Right lung (tissue), 5 donors: Measurements from ENCODE around the gene HARBI1. TPM values are rescaled to one million over a fixed set of nuclear protein-coding genes. Genes with fewer than 3 reads are reported as not detected.

Experiments
- DNase-seq, 2 donors: peaks; one replicate each; pipeline ENCODE4 v3.0.0-alpha.2; 2013
- polyA plus RNA-seq, 5 donors: library from polyadenylated mRNA; unstranded; fragments of 120-200 nt; gene quantifications; one replicate each; pipeline versions ENCODE4 v1.2.1 to v1.2.3, GENCODE V29; 2013; ENCODE audit warnings: inconsistent platforms in 1 of 5, low replicate concordance in 1 of 5; ENCODE audit not compliant: insufficient read length in 5 of 5, insufficient read depth in 1 of 5

Gene HARBI1
- polyA plus RNA-seq, 5 donors: 2.5 to 3.7 (median 3.1) TPM

- DNase-seq: no peak
Measured at GRCh38 chr11:46635557-46636139, 18.6 kb upstream of the HARBI1 start.

- DNase-seq: no peak
Measured at GRCh38 chr11:46633291-46634217, 16.5 kb upstream of the HARBI1 start.

GRCh38 chr11:46632502-46632901 is 15.5 kb upstream of the HARBI1 start:
- no peak for DNase-seq

GRCh38 chr11:46631676-46632075 is 14.6 kb upstream of the HARBI1 start:
- no peak for DNase-seq

- no peak for DNase-seq
Measured at GRCh38 chr11:46630237-46630636, 13.2 kb upstream of the HARBI1 start.

- DNase-seq: no peak
Measured at GRCh38 chr11:46628961-46629360, 11.9 kb upstream of the HARBI1 start.

- DNase-seq: no peak
Measured at GRCh38 chr11:46625406-46625805, 8.4 kb upstream of the HARBI1 start.

GRCh38 chr11:46618837-46619236 is 1.8 kb upstream of the HARBI1 start:
- no peak for DNase-seq

GRCh38 chr11:46617972-46618314 is 916 bp upstream of the HARBI1 start:
- DNase-seq: no peak

- DNase-seq: no peak
Measured at GRCh38 chr11:46616551-46617133, 385 bp downstream of the HARBI1 start.

GRCh38 chr11:46615756-46616155 is 1.3 kb downstream of the HARBI1 start:
- DNase-seq: no peak

GRCh38 chr11:46612326-46612725 is 4.7 kb downstream of the HARBI1 start:
- no peak for DNase-seq

- no peak for DNase-seq
Measured at GRCh38 chr11:46611526-46612304, 5.3 kb downstream of the HARBI1 start.

- DNase-seq: no peak
Measured at GRCh38 chr11:46609386-46609785, 7.6 kb downstream of the HARBI1 start.

GRCh38 chr11:46607516-46607915 is 9.5 kb downstream of the HARBI1 start:
- DNase-seq: no peak

GRCh38 chr11:46604796-46605195 is 12.2 kb downstream of the HARBI1 start:
- DNase-seq: no peak

- no peak for DNase-seq
Measured at GRCh38 chr11:46603704-46604308, 13.2 kb downstream of the HARBI1 start.

- DNase-seq: no peak
Measured at GRCh38 chr11:46601129-46601528, 15.9 kb downstream of the HARBI1 start.

GRCh38 chr11:46600194-46600960 is 16.6 kb downstream of the HARBI1 start:
- no peak for DNase-seq

- no peak for DNase-seq
Measured at GRCh38 chr11:46599340-46600193, 17.5 kb downstream of the HARBI1 start.
